Astrocyte (in vitro differentiated cells and primary cell): ENCODE measurements around the gene DOC2A. TPM values are rescaled to one million over a fixed set of nuclear protein-coding genes. Genes with fewer than 3 reads are reported as not detected.

Source experiments
- DNase-seq: peaks from one replicate; pipeline ENCODE4 v3.0.0-alpha.2; 2010; ENCODE audit warnings: low read depth
- FAIRE-seq: peaks from 2 replicates; lab custom pipeline; 2011; peaks lifted over from hg19 to GRCh38; lab: Jason Lieb, UNC
- H2AFZ ChIP-seq: 2 replicates; pipeline ENCODE4 v1.6.0; 2012; ENCODE audit warnings: low read depth, low read length, inconsistent platforms
- H3K27ac ChIP-seq: 2 replicates; pipeline ENCODE4 v1.5.1; 2011; ENCODE audit warnings: low read depth, low read length, inconsistent platforms
- H3K27me3 ChIP-seq: 2 replicates; pipeline ENCODE4 v1.6.0; 2011; ENCODE audit warnings: low read length, inconsistent platforms; ENCODE audit not compliant: insufficient read depth
- H3K36me3 ChIP-seq: 2 replicates; pipeline ENCODE4 v1.5.1; 2011; ENCODE audit warnings: low read length, inconsistent platforms; ENCODE audit not compliant: insufficient read depth
- H3K4me1 ChIP-seq: 2 replicates; pipeline ENCODE4 v1.5.1; 2011; ENCODE audit warnings: low read length, inconsistent platforms; ENCODE audit not compliant: insufficient read depth
- H3K4me2 ChIP-seq: 2 replicates; pipeline ENCODE4 v1.6.0; 2012; ENCODE audit warnings: low read length, inconsistent platforms
- H3K4me3 ChIP-seq: 2 replicates; pipeline ENCODE4 v1.5.1; 2011; ENCODE audit warnings: low read depth, mild to moderate bottlenecking, low read length, inconsistent platforms; ENCODE audit not compliant: insufficient read depth
- H3K79me2 ChIP-seq: 2 replicates; pipeline ENCODE4 v1.6.0; 2012; ENCODE audit warnings: mild to moderate bottlenecking, low read length, inconsistent platforms; ENCODE audit not compliant: insufficient read depth
- H3K9ac ChIP-seq: 2 replicates; pipeline ENCODE4 v1.6.0; 2012; ENCODE audit warnings: mild to moderate bottlenecking, low read length, inconsistent platforms
- H3K9me3 ChIP-seq: 2 replicates; pipeline ENCODE4 v1.5.1; 2012; ENCODE audit warnings: low read depth, mild to moderate bottlenecking, low read length, inconsistent platforms; ENCODE audit not compliant: insufficient read depth
- H4K20me1 ChIP-seq: 2 replicates; pipeline ENCODE4 v1.6.0; 2012; ENCODE audit warnings: low read length, inconsistent platforms; ENCODE audit not compliant: insufficient read depth
- H3K27ac Mint-ChIP-seq: one replicate; pipeline ENCODE4 v1.8.0; 2021; ENCODE audit warnings: mild to moderate bottlenecking, mixed read lengths; ENCODE audit not compliant: unreplicated experiment
- H3K27me3 Mint-ChIP-seq: one replicate; pipeline ENCODE4 v1.8.0; 2021; ENCODE audit warnings: low read depth, mixed read lengths; ENCODE audit not compliant: unreplicated experiment
- H3K36me3 Mint-ChIP-seq: one replicate; pipeline ENCODE4 v1.8.0; 2021; ENCODE audit warnings: low read depth, mixed read lengths; ENCODE audit not compliant: unreplicated experiment
- H3K4me1 Mint-ChIP-seq: one replicate; pipeline ENCODE4 v1.8.0; 2021; ENCODE audit warnings: low read depth, mixed read lengths; ENCODE audit not compliant: unreplicated experiment
- H3K4me3 Mint-ChIP-seq: one replicate; pipeline ENCODE4 v1.8.0; 2021; ENCODE audit warnings: mild to moderate bottlenecking, moderate library complexity, mixed read lengths; ENCODE audit not compliant: unreplicated experiment
- H3K9me3 Mint-ChIP-seq: one replicate; pipeline ENCODE4 v1.8.0; 2021; ENCODE audit warnings: mild to moderate bottlenecking, mixed read lengths; ENCODE audit not compliant: unreplicated experiment
- EZH2 ChIP-seq: IDR thresholded peaks from 2 replicates; pipeline ENCODE4 v1.6.1; 2012; ENCODE audit warnings: mild to moderate bottlenecking, low read length, inconsistent platforms; ENCODE audit not compliant: insufficient read depth
- total RNA-seq: library from RNA; stranded (reverse); gene quantifications from 2 replicates; pipeline ENCODE4 v1.2.1, GENCODE V29; 2021
- TF ChIP-seq, protein P1 (sequence below): IDR thresholded peaks from 2 replicates; pipeline ENCODE4 v1.5.1; 2011; ENCODE audit warnings: low read depth, mild to moderate bottlenecking, inconsistent platforms, low read length, moderate library complexity; ENCODE audit not compliant: insufficient read depth

Gene DOC2A
- total RNA-seq, 1 donor from 2014 or later: 0.89 TPM

GRCh38 chr16:29999605-30000004, 11.2 kb downstream of the DOC2A start:
- H3K36me3 ChIP-seq: peaks cover 6% of the 10 kb centered on the region
- H3K4me3 ChIP-seq: no peak overlapping the region
- no peaks in the 10 kb centered on the region for H3K9me3 Mint-ChIP-seq
- H3K27me3 Mint-ChIP-seq: no peaks in the 10 kb centered on the region
- peaks cover 5% of the 10 kb centered on the region for H3K36me3 Mint-ChIP-seq
- H3K4me1 Mint-ChIP-seq: peaks cover 8% of the 10 kb centered on the region
- peaks cover 8% of the 10 kb centered on the region for H3K4me1 ChIP-seq
- no peak overlapping the region for H3K27ac Mint-ChIP-seq
- no peak overlapping the region for H3K9ac ChIP-seq
- no peak overlapping the region for H3K4me2 ChIP-seq
- TF ChIP-seq EZH2: no peak
- TF ChIP-seq, protein P1, sequence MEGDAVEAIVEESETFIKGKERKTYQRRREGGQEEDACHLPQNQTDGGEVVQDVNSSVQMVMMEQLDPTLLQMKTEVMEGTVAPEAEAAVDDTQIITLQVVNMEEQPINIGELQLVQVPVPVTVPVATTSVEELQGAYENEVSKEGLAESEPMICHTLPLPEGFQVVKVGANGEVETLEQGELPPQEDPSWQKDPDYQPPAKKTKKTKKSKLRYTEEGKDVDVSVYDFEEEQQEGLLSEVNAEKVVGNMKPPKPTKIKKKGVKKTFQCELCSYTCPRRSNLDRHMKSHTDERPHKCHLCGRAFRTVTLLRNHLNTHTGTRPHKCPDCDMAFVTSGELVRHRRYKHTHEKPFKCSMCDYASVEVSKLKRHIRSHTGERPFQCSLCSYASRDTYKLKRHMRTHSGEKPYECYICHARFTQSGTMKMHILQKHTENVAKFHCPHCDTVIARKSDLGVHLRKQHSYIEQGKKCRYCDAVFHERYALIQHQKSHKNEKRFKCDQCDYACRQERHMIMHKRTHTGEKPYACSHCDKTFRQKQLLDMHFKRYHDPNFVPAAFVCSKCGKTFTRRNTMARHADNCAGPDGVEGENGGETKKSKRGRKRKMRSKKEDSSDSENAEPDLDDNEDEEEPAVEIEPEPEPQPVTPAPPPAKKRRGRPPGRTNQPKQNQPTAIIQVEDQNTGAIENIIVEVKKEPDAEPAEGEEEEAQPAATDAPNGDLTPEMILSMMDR: no peak
- peaks cover 18% of the 10 kb centered on the region for H3K79me2 ChIP-seq
- peaks cover 18% of the 10 kb centered on the region for H4K20me1 ChIP-seq
- no peaks in the 10 kb centered on the region for H3K9me3 ChIP-seq
- no peak for DNase-seq
- H2AFZ ChIP-seq: no peak overlapping the region
- FAIRE-seq: no peak
- H3K27ac ChIP-seq: no peak overlapping the region
- H3K27me3 ChIP-seq: no peaks in the 10 kb centered on the region
- peak overlapping the region; percentile 3 for H3K4me3 Mint-ChIP-seq

- H3K9me3 Mint-ChIP-seq: no peaks in the 10 kb centered on the region
- Histone ChIP-seq H3K9ac (peak overlapping the region; percentile 87), H4K20me1 (peaks cover 14% of the 10 kb centered on the region), H3K36me3 (peaks cover 10% of the 10 kb centered on the region), H3K4me1 (peaks cover 12% of the 10 kb centered on the region), H2AFZ (peak overlapping the region; percentile 79), H3K27me3 (no peaks in the 10 kb centered on the region), H3K4me3 (peak overlapping the region; percentile 79), H3K27ac (peak overlapping the region; percentile 90), H3K79me2 (peaks cover 18% of the 10 kb centered on the region), H3K9me3 (no peaks in the 10 kb centered on the region), H3K4me2 (peak overlapping the region; percentile 86)
- H3K36me3 Mint-ChIP-seq: peaks cover 7% of the 10 kb centered on the region
- no peaks in the 10 kb centered on the region for H3K27me3 Mint-ChIP-seq
- TF ChIP-seq EZH2: no peak
- TF ChIP-seq, protein P1: no peak
- no peak for FAIRE-seq
- H3K4me3 Mint-ChIP-seq: peak overlapping the region; percentile 98
- peak overlapping the region; percentile 8 for H3K27ac Mint-ChIP-seq
- no peak for DNase-seq
- peaks cover 8% of the 10 kb centered on the region for H3K4me1 Mint-ChIP-seq
Observed at GRCh38 chr16:29996766-29997250, 14.0 kb downstream of the DOC2A start.
